H1 (cell line): ENCODE results near the gene ZBTB44. TPM values are rescaled to one million over a fixed set of nuclear protein-coding genes. Genes with fewer than 3 reads are reported as not detected.

Source experiments
- ATF2 ChIP-seq: IDR thresholded peaks from 2 replicates; pipeline ENCODE4 v1.6.1; 2012; ENCODE audit warnings: low read length, inconsistent platforms
- BACH1 ChIP-seq: IDR thresholded peaks from 2 replicates; pipeline ENCODE4 v1.6.1; 2012; ENCODE audit warnings: low read length, improper control_type of control experiment
- BRCA1 ChIP-seq: IDR thresholded peaks from 2 replicates; pipeline ENCODE4 v1.6.1; 2012; ENCODE audit warnings: low read depth, low read length, improper control_type of control experiment
- CHD7 ChIP-seq: fragments of 300-600 bp; sonication (generic); IDR thresholded peaks from 2 replicates; pipeline ENCODE4 v1.7.1; 2012; ENCODE audit warnings: low read length, moderate library complexity, mild to moderate bottlenecking, inconsistent platforms; ENCODE audit not compliant: insufficient replicate concordance
- EGR1 ChIP-seq: IDR thresholded peaks from 2 replicates; pipeline ENCODE4 v1.6.1; 2011; ENCODE audit warnings: low read depth, low read length, borderline replicate concordance
- KDM5A ChIP-seq: fragments of 200-600 bp; IDR thresholded peaks from 2 replicates; pipeline ENCODE4 v1.7.1; 2012; ENCODE audit warnings: mild to moderate bottlenecking, low read length, inconsistent platforms, mixed read lengths
- RNF2 ChIP-seq: fragments of 200-900, 300-1000 bp; sonication (generic); IDR thresholded peaks from 2 replicates; pipeline ENCODE4 v1.7.1; 2016; ENCODE audit warnings: borderline replicate concordance, low read depth, mild to moderate bottlenecking, antibody characterized with exemption, low read length; ENCODE audit not compliant: poor library complexity, severe bottlenecking; ENCODE audit errors: missing control alignments
- SIN3A ChIP-seq, 2 experiments: IDR thresholded peaks in 1 of 2; conservative IDR thresholded peaks in 1 of 2; 2 replicates each; pipeline ENCODE4 v1.6.1; 2011 to 2012; ENCODE audit warnings: low read length in 2 of 2, improper control_type of control experiment in 1 of 2, low read depth in 1 of 2, mild to moderate bottlenecking in 1 of 2
- TAF1 ChIP-seq: IDR thresholded peaks from 2 replicates; pipeline ENCODE4 v1.6.1; 2011; ENCODE audit warnings: mild to moderate bottlenecking, low read depth, low read length
- polyA plus RNA-seq, 7 experiments: library from polyadenylated mRNA; depleted of rRNA in 3 of 7; stranded (reverse) in 5 of 7; unstranded in 2 of 7; fragments of >200 nt in 5 of 7; fragments of 200-250 nt in 2 of 7; gene quantifications; 1 replicate in 5 of 7; 2 replicates in 1 of 7; 4 replicates in 1 of 7; pipeline versions ENCODE4 v1.2.1 to v1.2.3, GENCODE V29; 2011 to 2013; ENCODE audit warnings: missing spikeins in 2 of 7, mixed read lengths in 2 of 7
- total RNA-seq: library from RNA; stranded (reverse); fragmentation: NEBNext Ultra II Directional; extraction: Animal tissue kit (Norgen Biotek cat#: 25700); gene quantifications from 2 replicates; pipeline ENCODE4 v1.2.1, GENCODE V29; 2021

The ZBTB44 gene
- total and polyA plus RNA-seq, 2 of the 8 experiments (the other 6 are each of a cell fraction or from before 2014, with no cell fraction given) = 37.2 to 158 TPM

- TF ChIP-seq CHD7 (no peak), KDM5A (no peak), RNF2 (no peak), BACH1 (no peak), TAF1 (no peak), ATF2 (no peak), BRCA1 (no peak), SIN3A (conservative IDR thresholded peaks at IDR 0.05 in 1 of 2, IDR thresholded peaks at IDR 0.05 in 1 of 2; ENCODE audit: low read depth in 1 of 2, low read length in 2 of 2) (no peak), EGR1 (no peak)
These were observed 4.1 kb downstream of the ZBTB44 start (continued) for GRCh38 chr11:130310622-130311021.
